Activated T-cell treated with anti-CD3 and anti-CD28 coated beads, Interleukin-2, amount 50 U/mL, for 4 hours (primary cell): ENCODE measurements around the gene SDK1. TPM values are rescaled to one million over a fixed set of nuclear protein-coding genes. Genes with fewer than 3 reads are reported as not detected.
A peak's percentile ranks its signal among the peaks of the same experiment; 100 is the strongest.
"Not testable (repeated sequence)": the region's sequence is repeated elsewhere in the genome, so short reads cannot be mapped to it uniquely, and the experiment has no call there.

Experiments used
- ATAC-seq, 2 donors: fragments of 200-7000 bp; cut with Tn5 transposase; one replicate each; pipeline ENCODE4 v1.10.0; 2021
- DNase-seq: peaks from one replicate; pipeline ENCODE4 v3.0.0-alpha.2; 2020
- H3K27me3 Mint-ChIP-seq: one replicate; pipeline ENCODE4 v1.8.0; 2021; ENCODE audit warnings: low read depth, mixed read lengths
- H3K36me3 Mint-ChIP-seq: one replicate; pipeline ENCODE4 v1.8.0; 2022; ENCODE audit warnings: mixed read lengths; ENCODE audit not compliant: insufficient read depth
- H3K4me1 Mint-ChIP-seq: one replicate; pipeline ENCODE4 v1.8.0; 2021; ENCODE audit warnings: low read depth, mixed read lengths
- H3K4me3 Mint-ChIP-seq: one replicate; pipeline ENCODE4 v1.8.0; 2021; ENCODE audit warnings: mild to moderate bottlenecking, moderate library complexity, mixed read lengths
- H3K9me3 Mint-ChIP-seq: one replicate; pipeline ENCODE4 v1.8.0; 2021; ENCODE audit warnings: mixed read lengths
- total RNA-seq, 3 donors: library from RNA; stranded (reverse); gene quantifications; one replicate each; pipeline ENCODE4 v1.2.1, GENCODE V29; 2021

The SDK1 gene
- total RNA-seq, 3 donors from 2014 or later = 0.05 to 0.79 (median 0.40) TPM

- ATAC-seq = no peak
- DNase-seq = no peak
- Mint-ChIP-seq H3K27me3 (peaks cover 3% of the 10 kb centered on the region), H3K4me3 (no peak overlapping the region), H3K9me3 (no peaks in the 10 kb centered on the region), H3K36me3 (no peaks in the 10 kb centered on the region), H3K4me1 (no peaks in the 10 kb centered on the region)
Observed at GRCh38 chr7:4093035-4093434, 792.0 kb downstream of the SDK1 start.

GRCh38 chr7:4093483-4093882 lies 792.4 kb downstream of the SDK1 start:
- DNase-seq = no peak
- Mint-ChIP-seq H3K4me1 (no peaks in the 10 kb centered on the region), H3K4me3 (no peak overlapping the region), H3K36me3 (no peaks in the 10 kb centered on the region), H3K9me3 (no peaks in the 10 kb centered on the region), H3K27me3 (peaks cover 2% of the 10 kb centered on the region)
- no peak for ATAC-seq

- H3K9me3 Mint-ChIP-seq, ATAC-seq, H3K36me3 Mint-ChIP-seq, H3K4me3 Mint-ChIP-seq, H3K27me3 Mint-ChIP-seq, DNase-seq, H3K4me1 Mint-ChIP-seq: not testable (repeated sequence)
Observed at GRCh38 chr7:4094158-4094557, 793.1 kb downstream of the SDK1 start.

- Mint-ChIP-seq H3K4me3 (no peak overlapping the region), H3K27me3 (peaks cover 4% of the 10 kb centered on the region), H3K4me1 (no peaks in the 10 kb centered on the region), H3K36me3 (no peaks in the 10 kb centered on the region), H3K9me3 (no peaks in the 10 kb centered on the region)
- peak in 1 of 2 donors; percentile 28 for ATAC-seq
- DNase-seq = no peak
Observed at GRCh38 chr7:4097001-4097609, 796.1 kb downstream of the SDK1 start.

GRCh38 chr7:4098169-4098568 lies 797.1 kb downstream of the SDK1 start:
- Mint-ChIP-seq H3K4me1 (no peaks in the 10 kb centered on the region), H3K4me3 (no peak overlapping the region), H3K36me3 (no peaks in the 10 kb centered on the region), H3K27me3 (peaks cover 4% of the 10 kb centered on the region), H3K9me3 (no peaks in the 10 kb centered on the region)
- ATAC-seq (no peak), DNase-seq (no peak)

GRCh38 chr7:4099651-4100050 lies 798.6 kb downstream of the SDK1 start:
- Mint-ChIP-seq H3K4me3 (no peak overlapping the region), H3K9me3 (no peaks in the 10 kb centered on the region), H3K4me1 (no peaks in the 10 kb centered on the region), H3K27me3 (peaks cover 4% of the 10 kb centered on the region), H3K36me3 (no peaks in the 10 kb centered on the region)
- DNase-seq (no peak), ATAC-seq (no peak)

- Mint-ChIP-seq H3K9me3 (no peaks in the 10 kb centered on the region), H3K4me1 (no peaks in the 10 kb centered on the region), H3K4me3 (no peak overlapping the region), H3K36me3 (no peaks in the 10 kb centered on the region), H3K27me3 (peaks cover 4% of the 10 kb centered on the region)
- DNase-seq (no peak), ATAC-seq (no peak)
Observed at GRCh38 chr7:4100148-4100547, 799.1 kb downstream of the SDK1 start.

GRCh38 chr7:4100691-4101090 lies 799.6 kb downstream of the SDK1 start:
- no peak for ATAC-seq
- H3K4me3 Mint-ChIP-seq = no peak overlapping the region

GRCh38 chr7:4102231-4102841 lies 801.3 kb downstream of the SDK1 start:
- ATAC-seq (no peak), DNase-seq (no peak)
- Mint-ChIP-seq H3K9me3 (no peaks in the 10 kb centered on the region), H3K4me1 (no peaks in the 10 kb centered on the region), H3K36me3 (no peaks in the 10 kb centered on the region), H3K27me3 (peaks cover 4% of the 10 kb centered on the region), H3K4me3 (no peak overlapping the region)

More at GRCh38 chr7:4100691-4101090, 799.6 kb downstream of the SDK1 start:
- H3K36me3 Mint-ChIP-seq = no peaks in the 10 kb centered on the region
- no peaks in the 10 kb centered on the region for H3K9me3 Mint-ChIP-seq
- H3K27me3 Mint-ChIP-seq = peaks cover 4% of the 10 kb centered on the region
- no peaks in the 10 kb centered on the region for H3K4me1 Mint-ChIP-seq
- no peak for DNase-seq

- ATAC-seq (no peak), DNase-seq (no peak)
- Mint-ChIP-seq H3K4me1 (no peaks in the 10 kb centered on the region), H3K36me3 (no peaks in the 10 kb centered on the region), H3K27me3 (peaks cover 4% of the 10 kb centered on the region), H3K9me3 (no peaks in the 10 kb centered on the region), H3K4me3 (no peak overlapping the region)
Observed at GRCh38 chr7:4103352-4104091, 802.5 kb downstream of the SDK1 start.

GRCh38 chr7:4107839-4108238 lies 806.8 kb downstream of the SDK1 start:
- Mint-ChIP-seq H3K4me1 (no peaks in the 10 kb centered on the region), H3K27me3 (no peaks in the 10 kb centered on the region), H3K9me3 (no peaks in the 10 kb centered on the region), H3K36me3 (no peaks in the 10 kb centered on the region), H3K4me3 (no peak overlapping the region)
- no peak for DNase-seq
- no peak for ATAC-seq

- DNase-seq (no peak), ATAC-seq (no peak)
- Mint-ChIP-seq H3K4me3 (no peak overlapping the region), H3K36me3 (no peaks in the 10 kb centered on the region), H3K27me3 (no peaks in the 10 kb centered on the region), H3K9me3 (no peaks in the 10 kb centered on the region), H3K4me1 (no peaks in the 10 kb centered on the region)
Observed at GRCh38 chr7:4108951-4109350, 807.9 kb downstream of the SDK1 start.

- H3K4me1 Mint-ChIP-seq = no peaks in the 10 kb centered on the region
Observed at GRCh38 chr7:4109481-4110110, 808.5 kb downstream of the SDK1 start.

GRCh38 chr7:4110438-4110837 lies 809.4 kb downstream of the SDK1 start:
- H3K36me3 Mint-ChIP-seq = no peaks in the 10 kb centered on the region
- no peaks in the 10 kb centered on the region for H3K4me1 Mint-ChIP-seq

More at GRCh38 chr7:4109481-4110110, 808.5 kb downstream of the SDK1 start:
- Mint-ChIP-seq H3K36me3 (no peaks in the 10 kb centered on the region), H3K4me3 (no peak overlapping the region), H3K27me3 (no peaks in the 10 kb centered on the region), H3K9me3 (no peaks in the 10 kb centered on the region)
- ATAC-seq = no peak
- no peak for DNase-seq

More at GRCh38 chr7:4110438-4110837, 809.4 kb downstream of the SDK1 start:
- H3K9me3 Mint-ChIP-seq = no peaks in the 10 kb centered on the region
- ATAC-seq = no peak
- no peak for DNase-seq
- H3K4me3 Mint-ChIP-seq = no peak overlapping the region
- H3K27me3 Mint-ChIP-seq = no peaks in the 10 kb centered on the region
